HuH-7.5 (cell line): ENCODE results near the gene DNAJB13.

Experiments used
- DNase-seq: peaks from one replicate; pipeline ENCODE4 v3.0.0; 2011; ENCODE audit warnings: low spot score

The DNAJB13 gene

DNA sequence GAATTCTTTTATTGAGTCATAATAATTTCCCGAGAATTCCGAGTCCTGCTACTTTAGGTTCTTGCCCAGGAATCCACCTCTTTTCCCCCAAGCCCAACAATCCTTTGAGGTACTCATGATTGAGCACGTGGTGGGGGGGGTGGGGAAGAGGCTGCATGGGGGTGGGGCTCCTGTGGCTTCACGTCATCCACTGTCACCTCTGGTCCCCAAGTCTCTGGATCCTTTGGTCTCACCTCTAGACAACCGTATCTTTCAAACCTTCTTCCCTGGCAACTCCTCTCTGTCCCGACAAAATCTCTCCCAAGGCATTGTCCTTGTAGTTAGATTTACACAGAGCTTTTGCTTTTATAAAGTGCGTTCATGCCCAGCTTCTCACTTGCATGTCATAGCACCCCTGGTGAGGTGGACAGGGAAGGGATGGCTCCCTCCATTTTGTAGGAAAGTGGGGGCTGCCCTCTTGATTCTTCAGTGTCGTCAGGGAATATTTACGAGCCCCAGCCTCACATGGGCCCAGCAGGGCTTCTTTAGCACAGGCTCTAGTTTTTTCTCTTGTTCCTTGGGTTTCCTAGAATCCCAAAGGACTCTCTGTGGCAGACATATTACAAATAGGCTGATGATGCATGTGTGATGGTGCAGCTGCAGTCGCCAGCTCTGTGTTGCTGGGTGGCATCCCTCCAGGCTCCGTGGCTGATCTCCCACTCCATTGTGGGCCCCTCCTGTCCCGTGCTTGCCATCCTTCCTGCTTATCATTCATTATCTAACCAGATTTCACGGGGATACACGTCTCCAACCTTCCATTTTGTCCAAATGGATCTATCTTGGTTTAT, 49.7 kb downstream of the DNAJB13 start:
- DNase-seq, result no peak

- no peak for DNase-seq
Measured at GRCh38 chr11:74001822-74002286, 51.0 kb downstream of the DNAJB13 start.

DNA sequence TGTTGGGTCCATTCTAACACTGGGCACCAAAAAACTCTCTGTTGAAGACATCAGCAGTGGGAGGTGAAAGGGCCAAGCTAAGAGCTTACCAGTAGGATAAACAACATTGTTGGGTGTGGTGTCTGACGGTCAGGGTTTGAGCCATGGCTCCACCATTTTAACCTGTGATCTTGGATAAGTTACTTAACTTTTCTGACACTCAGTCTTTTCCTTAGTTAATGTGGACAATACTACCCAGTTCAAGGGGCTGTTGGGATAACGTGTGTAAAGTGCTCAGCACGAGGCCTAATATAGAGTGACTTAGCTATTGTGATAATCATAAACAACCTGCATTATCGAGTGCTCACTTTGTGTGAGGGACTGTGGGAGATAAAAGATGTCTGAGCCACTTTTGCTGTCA, 52.0 kb downstream of the DNAJB13 start:
- no peak for DNase-seq

DNA sequence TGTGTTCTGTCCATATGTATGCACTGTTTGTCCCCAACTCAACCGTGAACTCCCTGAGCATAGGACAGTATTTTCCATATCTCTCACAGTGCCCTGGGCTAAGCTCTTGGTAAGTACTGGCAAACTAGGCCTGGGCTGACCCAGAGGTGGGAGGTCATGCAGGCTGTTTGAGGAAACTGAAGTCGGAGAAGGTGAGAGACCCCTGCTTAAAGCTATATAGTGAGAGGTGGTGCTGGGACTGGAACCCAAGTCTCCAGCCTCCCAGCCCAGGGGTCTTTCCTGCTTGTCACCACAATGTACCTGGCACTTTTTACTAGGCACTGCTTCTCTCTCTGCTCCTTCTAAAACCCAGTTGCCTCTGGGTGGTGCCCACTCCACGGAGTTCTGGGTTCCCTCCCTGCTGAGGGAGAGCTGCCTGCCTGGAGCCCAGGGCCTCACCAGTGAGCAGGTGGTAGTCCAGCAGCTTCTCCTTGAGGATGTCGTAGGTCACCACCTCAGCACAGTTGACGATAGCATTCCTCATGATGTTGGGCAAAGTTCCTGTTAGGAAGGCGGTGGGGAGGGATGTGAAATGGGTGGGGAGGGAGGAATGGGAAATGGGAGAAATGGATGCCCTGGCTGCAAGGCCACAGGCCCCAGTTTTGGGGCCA, 53.3 kb downstream of the DNAJB13 start:
- DNase-seq, result no peak

DNA sequence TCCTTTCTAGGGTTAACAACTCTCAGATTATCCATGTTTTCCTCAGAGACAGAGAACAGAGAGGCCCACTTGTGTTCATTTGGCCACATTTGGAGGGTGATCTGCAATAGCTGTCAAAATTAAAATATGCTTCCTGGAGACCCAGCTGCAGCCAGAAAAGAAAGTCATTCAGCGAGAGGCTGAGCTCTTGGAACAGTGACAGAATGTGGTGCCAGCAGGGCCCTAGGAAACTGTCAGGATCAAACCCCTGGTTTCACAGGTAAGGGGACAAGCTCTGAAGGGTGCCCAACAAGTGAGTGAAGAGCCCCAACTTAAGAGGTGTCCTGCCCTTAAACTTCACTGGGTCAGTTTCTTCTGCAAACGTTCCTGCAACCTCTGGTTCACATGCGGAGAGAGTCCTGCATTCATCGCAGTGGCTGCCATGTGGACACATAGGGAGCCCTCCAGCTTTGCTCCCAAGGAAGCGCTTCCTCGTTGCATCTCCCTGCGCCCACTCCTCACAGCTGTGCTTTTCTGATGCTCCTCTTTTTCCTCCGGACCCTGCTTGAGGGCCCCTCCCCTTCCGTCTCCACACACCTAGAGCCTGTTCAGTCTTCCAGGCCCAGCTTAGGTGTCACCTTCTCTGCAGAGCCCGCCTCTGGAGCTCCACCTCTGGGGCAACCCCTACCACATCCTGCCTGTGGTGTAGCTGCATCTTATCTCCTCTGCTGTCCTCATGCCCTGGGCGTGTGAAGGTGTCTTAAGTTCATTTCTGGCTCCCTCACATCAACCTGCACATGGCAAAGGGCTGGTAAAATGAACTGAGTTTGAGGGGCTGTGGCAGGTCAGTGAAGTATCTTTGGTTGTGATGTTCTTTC, 54.2 kb downstream of the DNAJB13 start:
- DNase-seq, result no peak

DNA sequence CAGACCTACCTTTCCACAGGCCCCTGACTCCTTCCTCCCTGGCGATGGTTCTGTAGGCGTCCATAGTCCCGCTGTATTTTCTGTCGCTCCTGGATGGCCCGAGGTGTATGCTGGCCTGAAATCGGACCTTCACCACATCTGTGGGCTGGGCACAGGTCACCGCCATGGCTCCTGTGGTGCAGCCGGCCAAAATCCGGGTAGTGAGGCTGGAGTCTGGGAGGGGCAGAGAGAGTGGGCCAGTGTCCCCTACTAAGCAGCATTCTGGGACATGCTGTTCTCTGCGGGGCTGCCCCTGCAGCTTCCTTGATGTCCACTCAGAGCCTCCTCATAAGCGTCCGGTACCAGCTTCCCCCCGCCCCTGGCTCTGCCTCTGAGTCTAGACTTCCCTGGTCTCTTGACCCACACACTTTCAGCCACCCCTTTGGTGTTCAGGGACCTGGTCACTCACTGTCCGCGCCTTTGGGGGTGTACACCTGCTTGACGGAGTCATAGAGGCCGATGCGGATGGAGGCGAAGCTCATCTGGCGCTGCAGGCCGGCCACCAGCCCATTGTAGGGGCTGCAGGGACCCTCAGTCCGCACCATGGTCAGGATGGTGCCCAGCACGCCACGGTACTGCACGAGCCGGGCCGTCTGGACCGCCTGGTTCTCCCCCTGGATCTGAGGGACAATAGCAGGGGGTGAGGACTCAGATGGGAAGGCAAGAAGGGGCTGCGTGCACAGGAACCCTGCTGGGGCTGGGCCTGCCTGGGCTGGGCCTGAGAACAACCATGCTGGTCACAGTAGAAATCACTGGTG, 55.1 kb downstream of the DNAJB13 start:
- DNase-seq, result no peak

- no peak for DNase-seq
Measured at GRCh38 chr11:74006743-74007304, 56.0 kb downstream of the DNAJB13 start.

DNA sequence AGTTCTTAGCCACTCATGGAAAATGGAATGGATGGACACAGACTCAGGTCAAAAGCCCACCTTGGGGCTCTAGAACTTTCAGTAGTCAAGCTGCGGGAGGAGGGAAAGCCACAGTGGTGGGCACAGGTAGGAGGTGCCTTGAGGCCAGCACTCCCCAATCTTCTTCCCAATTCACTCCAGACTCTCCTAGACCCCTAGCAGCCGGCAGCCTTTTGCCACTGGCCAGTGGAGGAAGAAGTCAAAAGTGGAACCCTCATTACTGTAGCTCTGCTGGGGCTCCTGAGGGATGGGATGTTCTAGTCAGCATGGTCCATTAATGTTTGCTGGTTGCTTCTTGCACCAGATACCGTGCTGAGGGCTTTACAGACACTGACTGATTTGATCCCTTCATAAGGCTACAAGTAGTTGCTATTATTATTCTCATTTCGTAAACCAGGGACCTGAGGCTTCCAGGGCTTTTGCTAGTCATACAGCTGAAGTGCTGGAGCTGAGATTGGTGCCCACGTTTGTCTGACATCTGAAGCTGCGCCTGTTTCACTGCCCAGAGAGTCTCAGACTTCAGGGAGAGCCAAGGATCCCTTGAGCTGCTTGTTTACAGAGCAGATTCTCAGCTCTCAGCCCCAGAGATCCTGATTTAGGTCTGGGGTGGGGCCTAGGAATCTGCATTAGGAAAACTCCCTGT, 57.0 kb downstream of the DNAJB13 start:
- no peak for DNase-seq

DNA sequence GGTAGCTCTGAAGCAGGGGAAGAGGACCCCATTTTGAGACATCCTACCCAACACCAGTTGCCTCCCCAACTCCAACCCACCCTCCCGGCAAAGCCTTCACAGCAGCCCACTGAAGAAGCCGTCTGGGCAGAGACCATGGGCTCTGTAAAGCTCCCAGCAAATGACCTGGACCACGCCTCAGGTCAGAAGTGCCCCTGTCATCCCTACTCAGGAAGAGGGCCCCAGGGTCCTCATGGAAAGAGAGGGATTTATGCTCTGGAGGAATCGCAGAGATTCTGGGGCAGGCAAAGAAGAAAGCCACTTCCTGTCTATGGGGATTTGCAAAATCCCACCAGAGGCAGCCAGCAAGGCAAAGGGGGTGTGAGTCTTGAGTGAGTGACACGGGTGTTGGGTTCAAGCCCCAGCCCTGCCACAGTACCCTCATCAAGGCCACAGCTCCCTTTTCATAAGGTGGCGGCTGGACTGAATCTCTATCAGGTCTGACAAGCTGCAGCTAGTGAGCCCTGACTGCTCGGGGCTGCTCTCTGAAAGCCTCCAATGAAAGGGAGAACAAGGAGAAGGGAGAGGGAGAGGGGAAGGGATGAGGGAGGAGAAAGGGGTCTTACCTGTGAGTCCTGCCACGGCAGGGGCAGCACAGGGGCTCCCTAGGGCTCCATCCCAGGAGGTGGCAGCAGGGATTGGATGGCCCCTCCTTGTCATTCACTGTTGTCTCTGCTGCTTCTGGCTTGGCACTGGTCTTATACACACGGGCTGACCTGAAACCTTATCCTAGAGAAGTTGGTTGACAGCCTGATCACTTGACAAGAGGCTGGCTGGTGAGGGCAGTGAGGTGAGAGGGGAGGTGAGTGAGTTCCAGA, 57.8 kb downstream of the DNAJB13 start, which contains the start of gene UCP3:
TSS of gene UCP3 (minus strand) at position 713 of the 857 bp plus-strand sequence. CDS start 2,043 bp downstream, outside the sequence.
- DNase-seq, result no peak

DNA sequence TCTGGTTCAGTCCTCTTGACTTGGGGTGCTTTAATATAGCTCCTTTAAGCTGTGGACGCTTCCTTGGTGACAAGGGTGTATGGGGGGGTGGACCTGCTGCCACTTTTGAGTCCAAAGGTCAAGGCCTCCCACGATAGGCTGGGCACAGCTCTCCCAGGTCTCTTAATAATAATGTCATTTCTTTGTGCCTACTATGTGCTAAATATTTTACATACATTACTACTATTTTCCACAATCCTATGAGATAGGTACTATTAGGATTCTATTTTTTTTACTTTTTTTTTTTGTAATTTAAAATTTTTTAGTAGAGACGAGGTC, 58.4 kb downstream of the DNAJB13 start:
- no peak for DNase-seq

GRCh38 chr11:74009675-74010305, 59.0 kb downstream of the DNAJB13 start:
- DNase-seq, result no peak

GRCh38 chr11:74010306-74011300, 59.8 kb downstream of the DNAJB13 start:
- no peak for DNase-seq

GRCh38 chr11:74011360-74012073, 60.7 kb downstream of the DNAJB13 start:
- no peak for DNase-seq

DNA sequence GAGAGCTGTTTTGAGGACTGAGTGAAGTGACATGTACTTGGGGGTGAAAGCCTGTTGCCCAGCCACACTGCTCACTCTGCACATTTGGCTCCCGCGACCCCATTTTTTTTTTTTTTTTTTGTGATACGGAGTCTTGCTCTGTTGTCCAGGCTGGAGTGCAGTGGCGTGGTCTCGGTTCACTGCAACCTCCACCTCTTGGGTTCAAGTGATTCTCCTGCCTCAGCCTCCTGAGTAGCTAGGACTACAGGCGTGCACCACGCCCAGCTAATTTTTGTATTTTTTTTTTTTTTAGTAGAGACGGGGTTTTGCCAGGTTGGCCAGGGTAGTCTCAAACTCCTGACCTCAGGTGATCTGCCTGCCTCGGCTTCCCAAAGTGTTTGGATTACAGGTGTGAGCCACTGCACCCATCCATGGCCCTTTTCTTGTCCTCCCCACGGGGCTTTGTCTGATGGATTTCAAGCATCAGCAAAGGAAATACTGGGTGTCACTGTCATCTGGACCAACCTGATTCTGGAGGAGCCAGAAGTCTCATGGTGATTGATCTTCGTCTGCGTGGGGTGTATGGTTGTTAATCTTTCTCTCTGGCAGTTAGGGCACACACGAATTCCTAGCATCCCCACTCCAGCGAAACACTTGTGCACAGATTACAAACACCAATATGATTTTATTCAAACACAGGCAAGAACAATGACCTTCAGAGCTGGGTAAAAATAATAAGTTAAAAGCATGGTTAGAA, 61.4 kb downstream of the DNAJB13 start:
- DNase-seq, result no peak

DNA sequence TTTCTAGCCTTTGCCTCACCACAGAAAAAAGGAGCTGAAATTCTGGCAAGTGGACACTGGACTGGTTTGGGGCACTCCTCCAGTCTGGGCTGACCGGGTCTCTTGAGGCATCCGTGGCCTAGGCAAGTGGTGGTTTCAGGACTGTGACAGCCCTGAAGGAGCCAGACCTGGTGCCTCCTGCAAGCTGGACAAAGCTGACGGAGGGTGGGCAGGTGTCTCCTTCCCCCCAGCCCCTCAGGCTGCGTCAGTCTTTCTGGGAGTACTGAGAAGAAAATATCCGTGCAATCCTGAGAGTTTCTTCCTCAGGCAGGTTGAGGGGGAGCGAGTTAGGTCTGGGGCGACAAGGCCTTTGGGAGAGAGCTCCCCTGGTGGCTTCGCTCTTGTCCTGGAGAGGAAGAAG, 62.3 kb downstream of the DNAJB13 start:
- DNase-seq, result no peak

GRCh38 chr11:74014880-74015279, 64.1 kb downstream of the DNAJB13 start:
- no peak for DNase-seq
